ENCODE results near the gene SFXN4. TPM values are rescaled to one million over a fixed set of nuclear protein-coding genes. Genes with fewer than 3 reads are reported as not detected.
A peak's percentile ranks its signal among the peaks of the same experiment; 100 is the strongest.

SFXN4 gene
- total RNA-seq, 1 experiment from 2014 or later, result 21.9 TPM

DNA sequence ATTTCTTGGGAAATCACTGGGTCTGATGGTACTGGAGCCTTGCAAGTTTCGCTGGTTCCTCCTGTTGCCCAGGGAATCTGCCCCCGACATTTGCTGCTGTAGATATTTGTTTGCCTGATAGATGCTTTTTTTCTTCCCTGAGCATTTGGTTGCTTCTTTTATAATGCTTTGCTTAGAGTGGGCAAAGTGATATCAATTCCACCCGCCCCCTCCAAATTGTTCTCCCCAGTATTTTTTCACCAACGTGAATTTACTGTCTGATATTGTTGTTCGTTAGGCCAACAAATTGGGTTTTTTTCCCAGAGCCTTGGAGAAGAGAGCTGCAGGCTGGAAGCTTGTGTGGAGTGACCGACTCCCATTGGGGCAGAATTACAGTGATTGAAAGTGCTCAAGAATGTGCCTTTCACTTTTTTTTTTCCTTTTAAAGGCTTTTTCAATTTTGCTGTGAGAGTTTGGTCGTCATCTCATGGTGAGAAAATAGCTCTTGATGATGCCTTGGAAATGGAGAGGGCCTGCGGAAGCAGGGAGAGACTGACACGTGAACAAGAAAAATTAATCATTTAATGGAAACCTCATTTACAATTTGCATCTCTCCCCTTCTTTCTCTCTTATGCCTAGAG, 44.3 kb upstream of the SFXN4 start:
- no peak overlapping the region for H2AK5ac ChIP-seq (ENCODE audit: insufficient read length, low read length)
- peaks cover 6% of the 10 kb centered on the region for H3K23me2 ChIP-seq (ENCODE audit: insufficient read length, low read depth, low read length, poor library complexity, severe bottlenecking)
- H4K91ac ChIP-seq (ENCODE audit: insufficient read length, low read depth, low read length), result no peak overlapping the region
- H3K4me1 ChIP-seq (ENCODE audit: insufficient read depth, low read length), result no peaks in the 10 kb centered on the region
- no peak overlapping the region for H2BK20ac ChIP-seq (ENCODE audit: low read depth, low read length, poor library complexity, severe bottlenecking)
- H3K14ac ChIP-seq (ENCODE audit: insufficient read depth, low read length), result peak overlapping the region; percentile 48; the same call in 1 of the 2 replicates
- H3K23ac ChIP-seq (ENCODE audit: insufficient read length, low read depth, low read length), result no peak overlapping the region
- no peak overlapping the region for H3T11ph ChIP-seq (ENCODE audit: low read length)
- H3K79me1 ChIP-seq (ENCODE audit: insufficient read depth, low read depth, low read length, poor library complexity, severe bottlenecking), result no peaks in the 10 kb centered on the region
- no peak overlapping the region for H3K4ac ChIP-seq (ENCODE audit: low read depth, low read length)
- H2AFZ ChIP-seq (ENCODE audit: low read length), result no peak overlapping the region
- no peak for DNase-seq
- peak overlapping the region; percentile 30 for H3K4me2 ChIP-seq (ENCODE audit: insufficient read depth, insufficient read length, low read length)
- H3K18ac ChIP-seq (ENCODE audit: insufficient read length, low read depth, low read length), result no peak overlapping the region
- Mint-ChIP-seq H3K9me3 (no peaks in the 10 kb centered on the region; a peak in 2 of 5 replicates), H3K4me3 (peak overlapping the region in 1 of 2 experiments; percentile 19; a peak in 2 of 5 replicates), H3K27ac (no peak overlapping the region), H3K36me3 (ENCODE audit: insufficient read depth in 1 of 3, low read depth in 3 of 3) (no peaks in the 10 kb centered on the region; a peak in 1 of 7 replicates), H3K27me3 (ENCODE audit: low read depth) (peaks cover 24% of the 10 kb centered on the region), H3K4me1 (peaks cover 38 to 41% of the 10 kb centered on the region in 2 experiments)
- no peaks in the 10 kb centered on the region for H3K9me3 ChIP-seq (ENCODE audit: control insufficient read depth, low read depth, low read length)
- H2BK15ac ChIP-seq (ENCODE audit: low read depth, low read length), result no peak overlapping the region
- TF ChIP-seq, protein P1, sequence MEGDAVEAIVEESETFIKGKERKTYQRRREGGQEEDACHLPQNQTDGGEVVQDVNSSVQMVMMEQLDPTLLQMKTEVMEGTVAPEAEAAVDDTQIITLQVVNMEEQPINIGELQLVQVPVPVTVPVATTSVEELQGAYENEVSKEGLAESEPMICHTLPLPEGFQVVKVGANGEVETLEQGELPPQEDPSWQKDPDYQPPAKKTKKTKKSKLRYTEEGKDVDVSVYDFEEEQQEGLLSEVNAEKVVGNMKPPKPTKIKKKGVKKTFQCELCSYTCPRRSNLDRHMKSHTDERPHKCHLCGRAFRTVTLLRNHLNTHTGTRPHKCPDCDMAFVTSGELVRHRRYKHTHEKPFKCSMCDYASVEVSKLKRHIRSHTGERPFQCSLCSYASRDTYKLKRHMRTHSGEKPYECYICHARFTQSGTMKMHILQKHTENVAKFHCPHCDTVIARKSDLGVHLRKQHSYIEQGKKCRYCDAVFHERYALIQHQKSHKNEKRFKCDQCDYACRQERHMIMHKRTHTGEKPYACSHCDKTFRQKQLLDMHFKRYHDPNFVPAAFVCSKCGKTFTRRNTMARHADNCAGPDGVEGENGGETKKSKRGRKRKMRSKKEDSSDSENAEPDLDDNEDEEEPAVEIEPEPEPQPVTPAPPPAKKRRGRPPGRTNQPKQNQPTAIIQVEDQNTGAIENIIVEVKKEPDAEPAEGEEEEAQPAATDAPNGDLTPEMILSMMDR (conservative IDR thresholded peaks at IDR 0.05), result peak; percentile 8; the same call in 2 of the 3 replicates
- H4K20me1 ChIP-seq (ENCODE audit: control insufficient read depth, insufficient read depth, insufficient read length), result no peaks in the 10 kb centered on the region
- no peaks in the 10 kb centered on the region for H3K79me2 ChIP-seq (ENCODE audit: insufficient read depth, low read length)
- peak overlapping the region; percentile 13 for H3K9ac ChIP-seq (ENCODE audit: extremely low read depth, insufficient read length, low read length)
- H4K5ac ChIP-seq (ENCODE audit: insufficient read length, low read depth, low read length), result no peak overlapping the region
- H3K56ac ChIP-seq (ENCODE audit: insufficient read length, low read depth, low read length), result no peak overlapping the region
- WGBS (ENCODE audit: extremely low coverage, insufficient read length, low lambda C conversion rate), result no CpG with 5 or more reads among the region's 9 CpGs
- H2BK12ac ChIP-seq (ENCODE audit: insufficient read length, low read depth, low read length), result no peak overlapping the region
- H2BK5ac ChIP-seq (ENCODE audit: insufficient read length, low read length), result no peak overlapping the region
- H3K27me3 ChIP-seq (ENCODE audit: insufficient read depth, low read length), result peaks cover 12% of the 10 kb centered on the region; the same call in 1 of the 2 replicates
- H3K27ac ChIP-seq (ENCODE audit: insufficient read length, low read depth, low read length), result no peak overlapping the region
- H4K8ac ChIP-seq (replicated peaks; ENCODE audit: insufficient read length, low read depth, low read length), result no peak overlapping the region
- H2BK120ac ChIP-seq (ENCODE audit: low read depth, low read length, poor library complexity, severe bottlenecking), result no peak overlapping the region

Measured in H9 (cell line).